GM12878 (cell line): ENCODE results near the gene FGD5. TPM values are rescaled to one million over a fixed set of nuclear protein-coding genes. Genes with fewer than 3 reads are reported as not detected.

ENCODE experiments used
- ATAC-seq: fragments of 200-7000 bp; cut with Tn5 transposase; 3 replicates; pipeline ENCODE4 v1.9.1; 2020; ENCODE audit warnings: mild to moderate bottlenecking, moderate library complexity
- BruUV-seq: library from RNA; stranded (reverse); fragments of 400-500 nt; replicated peaks from 2 replicates; lab custom pipeline; 2021; lab: Mats Ljungman, UMichigan
- CTCF ChIA-PET: fragments of 300-600 bp; sonication (Branson Sonifier 250); formaldehyde crosslinking; extraction: SDS; loops from one replicate; lab custom pipeline; 2021; ENCODE audit warnings: inconsistent platforms; lab: Yijun Ruan, JAX
- POLR2A ChIA-PET: fragments of 350-600 bp; formaldehyde crosslinking; extraction: SDS; loops from one replicate; lab custom pipeline; 2021; ENCODE audit warnings: inconsistent platforms; lab: Charles Lee
- RAD21 ChIA-PET: fragments of 300-600 bp; sonication (Branson Sonifier 250); formaldehyde crosslinking; loops from one replicate; lab custom pipeline; 2023; ENCODE audit warnings: antibody characterized with exemption; ENCODE audit not compliant: unreplicated experiment; lab: Charles Lee
- SMC1A ChIA-PET: fragments of 300-600 bp; sonication (Branson Sonifier 250); formaldehyde crosslinking; loops from one replicate; lab custom pipeline; 2023; ENCODE audit not compliant: unreplicated experiment, uncharacterized antibody; lab: Charles Lee
- DNase-seq: peaks from one replicate; pipeline ENCODE4 v3.0.0-alpha.2; 2011; ENCODE audit warnings: low read depth, low spot score
- FAIRE-seq: peaks from 3 replicates; lab custom pipeline; 2011; peaks lifted over from hg19 to GRCh38; lab: Jason Lieb, UNC
- H2AFZ ChIP-seq: 2 replicates; pipeline ENCODE4 v1.6.0; 2011; ENCODE audit warnings: low read depth, low read length, control low read depth; ENCODE audit not compliant: control insufficient read depth
- H3K27ac ChIP-seq: 2 replicates; pipeline ENCODE4 v1.5.1; 2011; ENCODE audit warnings: control low read depth; ENCODE audit not compliant: control insufficient read depth, insufficient read depth
- H3K27me3 ChIP-seq, 2 experiments: replicated peaks in 1 of 2; 2 replicates each; pipeline versions ENCODE4 v1.6.0 to v1.6.1; 2011; ENCODE audit warnings: low read length in 1 of 2; ENCODE audit not compliant: control insufficient read depth in 2 of 2, insufficient read depth in 2 of 2
- H3K36me3 ChIP-seq, 2 experiments: 2 replicates each; pipeline ENCODE4 v1.5.1; 2011; ENCODE audit warnings: low read length in 1 of 2; ENCODE audit not compliant: control insufficient read depth in 2 of 2, insufficient read depth in 2 of 2
- H3K4me1 ChIP-seq: 2 replicates; pipeline ENCODE4 v1.6.1; 2011; ENCODE audit warnings: mild to moderate bottlenecking, low read length, moderate library complexity, mixed read lengths; ENCODE audit not compliant: control insufficient read depth, insufficient read depth
- H3K4me2 ChIP-seq: 2 replicates; pipeline ENCODE4 v1.6.0; 2011; ENCODE audit warnings: control low read depth; ENCODE audit not compliant: control insufficient read depth, insufficient read depth
- H3K4me3 ChIP-seq: fragments of 200-600 bp; sonication (generic); 2 replicates; pipeline ENCODE4 v1.5.1; 2016
- H3K79me2 ChIP-seq: 2 replicates; pipeline ENCODE4 v1.6.0; 2011; ENCODE audit warnings: low read length; ENCODE audit not compliant: control insufficient read depth, insufficient read depth
- H3K9ac ChIP-seq: 2 replicates; pipeline ENCODE4 v1.8.0; 2011; ENCODE audit warnings: low read length, control low read depth, mixed read lengths; ENCODE audit not compliant: control insufficient read depth, insufficient read depth
- H3K9me3 ChIP-seq: replicated peaks from 3 replicates; pipeline ENCODE4 v1.5.1; 2011; ENCODE audit warnings: mild to moderate bottlenecking, low read length; ENCODE audit not compliant: control insufficient read depth, insufficient read depth
- H4K20me1 ChIP-seq: 2 replicates; pipeline ENCODE4 v1.6.0; 2011; ENCODE audit not compliant: control insufficient read depth, insufficient read depth
- ATF3 ChIP-seq: IDR thresholded peaks from 2 replicates; pipeline ENCODE4 v1.6.1; 2011; ENCODE audit warnings: low read depth, mild to moderate bottlenecking, low read length, moderate library complexity, borderline replicate concordance; ENCODE audit errors: extremely low read depth
- BHLHE40 ChIP-seq, 2 experiments: fragments of 450-650 bp in 1 of 2; IDR thresholded peaks; 2 replicates each; pipeline ENCODE4 v1.6.1; 2011 to 2017; ENCODE audit warnings: low read depth in 2 of 2, borderline replicate concordance in 1 of 2, improper control_type of control experiment in 1 of 2, low read length in 1 of 2, mild to moderate bottlenecking in 1 of 2
- CEBPZ ChIP-seq: fragments of 150-350 bp; IDR thresholded peaks from 2 replicates; pipeline ENCODE4 v1.6.1; 2016; ENCODE audit warnings: low read depth, low read length
- HDGF ChIP-seq: fragments of 450-650 bp; IDR thresholded peaks from 2 replicates; pipeline ENCODE4 v1.6.1; 2016; ENCODE audit warnings: antibody characterized with exemption
- KAT2A ChIP-seq: conservative IDR thresholded peaks from 2 replicates; pipeline ENCODE4 v1.6.1; 2011; ENCODE audit warnings: low read depth, low read length; ENCODE audit not compliant: control insufficient read depth
- MYB ChIP-seq: fragments of 150-350 bp; IDR thresholded peaks from 2 replicates; pipeline ENCODE4 v1.6.1; 2014; ENCODE audit warnings: mild to moderate bottlenecking, low read depth, low read length, borderline replicate concordance
- PAX5 ChIP-seq: IDR thresholded peaks from 2 replicates; pipeline ENCODE4 v1.6.1; 2011; ENCODE audit warnings: low read depth, low read length, borderline replicate concordance
- POU2F2 ChIP-seq: IDR thresholded peaks from 3 replicates; pipeline ENCODE4 v1.6.1; 2011; ENCODE audit warnings: low read depth, mild to moderate bottlenecking, low read length, borderline replicate concordance
- RAD21 ChIP-seq: IDR thresholded peaks from 2 replicates; pipeline ENCODE4 v1.6.1; 2011; ENCODE audit warnings: mild to moderate bottlenecking, low read depth, low read length, moderate library complexity; ENCODE audit not compliant: insufficient read depth
- SIX5 ChIP-seq: IDR thresholded peaks from 2 replicates; pipeline ENCODE4 v1.6.1; 2011; ENCODE audit warnings: mild to moderate bottlenecking, low read depth, low read length, moderate library complexity; ENCODE audit not compliant: severe bottlenecking
- YBX1 ChIP-seq: fragments of 450-650 bp; IDR thresholded peaks from 2 replicates; pipeline ENCODE4 v1.6.1; 2016; ENCODE audit warnings: antibody characterized with exemption
- ZBED1 ChIP-seq: IDR thresholded peaks from 2 replicates; pipeline ENCODE4 v1.6.1; 2016; ENCODE audit warnings: borderline replicate concordance
- ZNF384 ChIP-seq: IDR thresholded peaks from 2 replicates; pipeline ENCODE4 v1.6.1; 2012; ENCODE audit warnings: low read depth, mild to moderate bottlenecking, low read length, improper control_type of control experiment, borderline replicate concordance
- WGBS: methylation state at CpG from one replicate; pipeline ENCODE4 v1.1.6; 2016; ENCODE audit warnings: low lambda C conversion rate; ENCODE audit not compliant: insufficient replicate concordance, insufficient coverage; ENCODE audit errors: missing lambda C conversion rate; 5-methylcytosine and 5-hydroxymethylcytosine counted together
- in situ Hi-C: fragments of 300-500 bp; cut with MboI; formaldehyde crosslinking; loops from 9 replicates; pipeline ENCODE4 v1.14.3; 2018; ENCODE audit warnings: mixed read lengths
- intact Hi-C: fragments of 100-400 bp; cut with micrococcal nuclease; formaldehyde crosslinking; loops from one replicate; pipeline ENCODE4 v1.14.2; 2022; ENCODE audit not compliant: unreplicated experiment
- polyA plus RNA-seq, 11 experiments: library from polyadenylated mRNA; depleted of rRNA in 4 of 11; unstranded in 6 of 11; stranded (reverse) in 5 of 11; fragments of >200 nt; fragmentation: Nextera tagmentation in 4 of 11; fragmentation: Illumina TruSeq in 1 of 11; extraction: Ambion mirVana in 4 of 11; extraction: Trizol in 1 of 11; gene quantifications; 1 replicate in 1 of 11; 2 replicates in 10 of 11; pipeline versions ENCODE4 v1.2.1 to v1.2.3, GENCODE V29; 2011 to 2016; ENCODE audit warnings: inconsistent platforms in 2 of 11, missing spikeins in 2 of 11, low read depth in 1 of 11
- total RNA-seq, 4 experiments: library from RNA; depleted of rRNA in 3 of 4; stranded (reverse); fragments of >200 nt in 3 of 4; fragmentation: Illumina TruSeq in 1 of 4; extraction: Trizol in 1 of 4; gene quantifications; 2 replicates each; pipeline versions ENCODE4 v1.2.1 to v1.2.3, GENCODE V29; 2013 to 2021
- TF ChIP-seq, protein P1 (sequence below): IDR thresholded peaks from 2 replicates; pipeline ENCODE4 v1.6.1; 2011; ENCODE audit warnings: borderline replicate concordance, low read depth, mild to moderate bottlenecking, moderate library complexity, mixed read lengths, low read length; ENCODE audit not compliant: insufficient read depth; ENCODE audit errors: extremely low read length

The FGD5 gene
- total and polyA plus RNA-seq, 10 of the 15 experiments (the other 5 are each of a cell fraction or from before 2014, with no cell fraction given), result 0.03 to 0.13 (median 0.11) TPM; not detected in 3

- intact Hi-C loops, result loop anchor here (5.0 to 10.0 kb wide), 2 partner anchors 284 to 718 kb away; partner anchors contain the start of gene CAPN7
- BruUV-seq, result no TSS peak
- no peak for ATAC-seq
- no peak for TF ChIP-seq POU2F2
- TF ChIP-seq SIX5, result no peak
- no peak for TF ChIP-seq CEBPZ
- TF ChIP-seq HDGF, result no peak
- no peak for TF ChIP-seq KAT2A
- TF ChIP-seq ATF3, result no peak
- no peak for TF ChIP-seq PAX5
- TF ChIP-seq ZNF384, result no peak
- TF ChIP-seq, protein P1, sequence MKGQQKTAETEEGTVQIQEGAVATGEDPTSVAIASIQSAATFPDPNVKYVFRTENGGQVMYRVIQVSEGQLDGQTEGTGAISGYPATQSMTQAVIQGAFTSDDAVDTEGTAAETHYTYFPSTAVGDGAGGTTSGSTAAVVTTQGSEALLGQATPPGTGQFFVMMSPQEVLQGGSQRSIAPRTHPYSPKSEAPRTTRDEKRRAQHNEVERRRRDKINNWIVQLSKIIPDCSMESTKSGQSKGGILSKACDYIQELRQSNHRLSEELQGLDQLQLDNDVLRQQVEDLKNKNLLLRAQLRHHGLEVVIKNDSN, result no peak
- TF ChIP-seq MYB, result no peak
- no peak for TF ChIP-seq ZBED1
- no peak for TF ChIP-seq YBX1
- TF ChIP-seq RAD21, result no peak
- TF ChIP-seq BHLHE40 (IDR thresholded peaks at IDR 0.05; ENCODE audit: borderline replicate concordance in 1 of 2, low read depth in 2 of 2, low read length in 1 of 2), result no peak
These were observed 101.8 kb downstream of the FGD5 start for GRCh38 chr3:14920536-14920935.

More at GRCh38 chr3:14920536-14920935, 101.8 kb downstream of the FGD5 start:
- in situ Hi-C loops, result loop anchor here (5.0 kb wide), 3 partner anchors 123 to 283 kb away; no protein-coding TSS in a partner anchor
- Histone ChIP-seq H3K79me2 (no peaks in the 10 kb centered on the region), H3K9ac (no peak overlapping the region), H3K27me3 (no peaks in the 10 kb centered on the region), H2AFZ (no peak overlapping the region), H3K4me1 (no peaks in the 10 kb centered on the region), H3K36me3 (no peaks in the 10 kb centered on the region), H3K9me3 (no peaks in the 10 kb centered on the region), H3K4me2 (no peak overlapping the region), H3K27ac (no peak overlapping the region), H4K20me1 (no peaks in the 10 kb centered on the region), H3K4me3 (no peak overlapping the region)
- POLR2A ChIA-PET, result interaction anchor here (0.6 kb wide), 1 partner anchor 130 kb away, joined by 4 read pairs; no protein-coding TSS in a partner anchor
- no peak for FAIRE-seq
- SMC1A ChIA-PET, result interaction anchor here (0.7 to 2.4 kb wide), 14 partner anchors 10 to 397 kb away, joined by 3 to 23 read pairs (median 4); partner anchors contain the start of gene C3orf20
- RAD21 ChIA-PET, result interaction anchor here (0.7 to 4.1 kb wide), 15 partner anchors 13 to 717 kb away, joined by 3 to 47 read pairs (median 5); partner anchors contain the start of genes C3orf20 and CCDC174
- no peak for DNase-seq
- WGBS, result 55% methylated on average over 5 of the region's 5 CpGs
- CTCF ChIA-PET, result interaction anchor here (0.8 to 5.3 kb wide), 37 partner anchors 12 to 1024 kb away, joined by 3 to 46 read pairs (median 4); partner anchors contain the start of gene CCDC174
